HG03066 (cell line): ENCODE results near the gene PRKCA.

Experiments
- ATAC-seq: cut with Tn5 transposase; IDR thresholded peaks from one replicate; pipeline ENCODE4 v1.9.1; 2021; ENCODE audit warnings: low read depth; ENCODE audit not compliant: unreplicated experiment

Gene PRKCA

DNA sequence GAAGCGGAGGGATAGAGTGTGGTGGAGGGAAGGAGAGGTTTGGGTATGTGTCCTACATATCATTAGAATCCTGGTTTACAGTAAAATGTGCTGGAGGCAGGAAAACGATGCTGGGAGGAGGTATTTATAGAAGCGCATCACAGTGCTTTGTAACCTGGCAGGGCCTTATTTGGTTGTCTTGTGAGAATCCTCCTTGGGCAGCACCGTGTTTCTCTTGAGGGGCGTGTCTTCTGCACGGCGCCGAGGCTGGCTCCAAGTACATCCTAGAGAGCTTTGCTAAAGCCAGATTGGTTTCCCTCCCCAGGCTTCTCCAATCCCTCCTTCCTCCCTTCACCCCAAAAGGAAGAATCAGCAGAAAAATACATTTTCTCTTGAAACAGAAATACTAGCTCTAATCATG lies 556.9 kb downstream of the PRKCA start:
- ATAC-seq = no peak

DNA sequence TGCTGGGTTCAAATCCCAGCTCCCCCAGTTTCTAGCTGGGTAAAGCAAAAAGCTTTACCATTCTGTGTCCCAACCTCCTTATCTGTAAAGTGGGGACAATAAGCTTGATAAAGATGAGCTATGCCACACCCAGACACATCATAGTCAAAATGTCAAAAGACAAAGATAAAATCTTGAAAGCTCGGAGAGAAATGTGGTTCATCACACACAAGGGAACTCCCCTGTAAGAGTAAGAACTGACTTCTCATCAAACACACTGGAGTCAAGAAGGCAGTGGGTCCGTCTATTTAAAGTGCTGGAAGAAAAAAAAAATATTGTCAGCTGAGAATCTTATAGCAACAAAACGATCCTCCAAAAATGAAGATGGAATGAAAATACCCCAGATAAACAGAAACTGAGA lies 557.8 kb downstream of the PRKCA start:
- ATAC-seq = no peak
